Measurements from ENCODE around the gene TOR4A. TPM values are rescaled to one million over a fixed set of nuclear protein-coding genes. Genes with fewer than 3 reads are reported as not detected.

The TOR4A gene
- total RNA-seq, 1 donor from 2014 or later: 61.6 TPM

DNA sequence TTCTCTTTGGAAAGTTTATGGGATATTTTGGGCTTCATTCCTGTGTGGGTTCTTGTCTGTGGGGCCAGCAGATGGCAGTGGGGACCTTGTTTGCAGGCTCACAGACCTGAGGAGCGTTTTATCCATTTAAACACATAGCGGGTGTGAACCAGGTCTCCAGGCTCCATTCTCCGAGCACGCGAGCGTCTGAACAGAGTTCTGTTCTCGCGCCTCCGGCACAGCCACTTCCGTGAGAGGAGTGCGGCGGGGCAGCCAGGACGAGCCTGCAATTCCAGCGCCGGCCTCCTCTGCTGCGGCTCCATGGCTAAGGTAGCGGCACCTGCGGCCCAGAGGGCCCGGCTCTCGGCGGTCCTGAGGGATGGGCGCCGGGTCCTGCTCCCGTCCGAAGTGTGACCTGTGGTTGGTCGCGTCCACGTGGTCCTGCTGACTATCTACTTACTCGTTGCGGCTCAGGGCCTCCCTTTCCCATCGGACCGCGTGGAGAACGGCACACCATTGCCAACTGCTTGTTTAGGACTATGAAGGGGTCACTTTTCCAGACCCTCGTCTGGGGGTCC, 17.2 kb downstream of the TOR4A start:
- DNase-seq (ENCODE audit: low spot score): no peak

GRCh38 chr9:137295238-137295811, 17.8 kb downstream of the TOR4A start:
- DNase-seq (ENCODE audit: low spot score): no peak

DNA sequence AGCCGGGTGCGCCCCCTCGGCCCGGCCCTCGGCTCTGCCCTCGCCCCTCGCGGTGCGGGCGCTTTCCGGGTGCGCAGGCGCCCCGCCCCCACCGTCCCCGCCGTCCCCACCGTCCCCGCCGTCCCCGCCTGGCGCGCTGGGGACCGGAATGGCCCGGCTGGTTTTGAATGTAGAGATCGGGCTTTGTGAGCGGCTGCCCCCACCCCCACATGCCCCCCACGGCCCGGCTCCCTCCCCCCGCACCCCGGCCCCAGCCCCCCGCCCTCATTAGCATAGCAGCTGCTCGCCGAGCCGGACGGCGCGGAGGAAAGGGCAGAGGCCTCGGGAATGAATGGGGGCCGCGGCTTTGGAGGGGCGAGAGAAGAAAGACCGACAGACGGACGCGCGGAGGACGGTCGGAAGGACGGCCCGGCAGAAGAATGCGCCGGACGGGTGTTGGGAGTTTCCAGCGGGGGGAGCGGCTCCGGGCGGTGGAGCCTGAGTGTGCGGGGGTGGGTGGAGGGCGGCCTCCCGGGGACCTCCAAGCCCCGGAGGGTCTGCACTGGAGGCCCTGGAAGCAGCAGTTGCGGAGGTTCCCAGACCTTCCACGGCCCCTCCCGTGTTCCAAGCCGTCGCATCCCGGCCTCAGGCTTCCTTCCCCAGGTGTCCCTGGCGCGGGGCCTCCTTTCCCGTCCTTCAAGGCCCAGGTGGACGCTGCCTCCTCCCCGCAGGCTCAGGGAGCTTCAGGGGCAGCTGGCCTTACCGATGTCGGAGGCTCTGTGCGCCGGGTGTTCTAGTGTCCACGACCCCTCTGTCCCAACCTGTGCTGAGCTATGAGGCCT, 18.5 kb downstream of the TOR4A start:
- DNase-seq (ENCODE audit: low spot score): no peak

DNA sequence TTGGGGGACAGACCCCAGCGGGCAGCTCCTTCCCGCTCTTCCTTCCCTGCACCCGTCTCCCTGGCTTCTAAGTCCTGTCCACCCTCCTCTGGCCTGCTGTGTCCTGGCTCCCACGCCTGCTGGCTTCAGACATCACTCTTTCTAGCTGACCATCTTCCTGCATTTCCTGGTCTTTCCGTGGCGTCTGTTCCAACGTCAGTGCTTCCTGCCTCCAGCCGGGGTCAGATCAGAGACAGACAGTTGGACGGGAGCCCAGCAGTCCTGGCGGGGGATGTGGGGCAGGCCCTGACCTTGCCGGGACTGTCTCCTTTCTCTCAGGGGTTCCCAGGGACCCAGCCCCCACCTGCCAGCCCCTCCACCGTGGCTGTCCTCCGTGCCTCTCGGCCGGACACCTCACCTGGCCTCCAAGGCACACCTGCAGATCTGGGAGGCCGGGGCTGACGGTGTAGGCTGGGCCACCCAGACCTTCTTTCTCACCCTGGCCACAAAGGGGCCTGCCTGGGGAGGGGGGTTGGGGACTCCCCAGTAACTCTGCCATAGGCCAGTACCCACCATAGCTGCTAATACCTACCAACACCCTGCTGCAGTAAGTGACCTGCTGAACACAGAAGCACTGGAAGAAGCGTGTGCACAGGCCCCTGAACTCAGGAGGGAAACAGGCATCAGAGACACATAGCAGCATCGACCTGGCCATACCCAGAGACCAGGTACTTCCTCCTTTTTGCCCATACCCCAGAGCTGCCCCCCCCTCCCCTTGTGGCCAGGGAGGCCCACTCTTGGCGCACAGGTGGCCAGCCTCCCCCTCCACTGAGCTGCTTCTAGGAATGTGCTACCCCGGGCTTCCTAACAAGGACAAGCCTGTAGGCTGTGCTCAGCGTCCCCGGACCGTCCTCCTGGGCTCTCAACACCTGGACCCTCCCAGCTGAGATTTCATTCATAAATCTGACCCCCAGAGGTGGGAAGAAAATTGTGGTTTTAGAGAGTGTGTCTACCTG, 19.4 kb downstream of the TOR4A start:
- DNase-seq (ENCODE audit: low spot score): peak; percentile 70

- no peak for DNase-seq (ENCODE audit: low spot score)
Measured at GRCh38 chr9:137297966-137298365, 20.4 kb downstream of the TOR4A start.

- DNase-seq (ENCODE audit: low spot score): no peak
Measured at GRCh38 chr9:137298401-137299202, 21.1 kb downstream of the TOR4A start.

- no peak for DNase-seq (ENCODE audit: low spot score)
Measured at GRCh38 chr9:137299203-137299565, 21.7 kb downstream of the TOR4A start.

DNA sequence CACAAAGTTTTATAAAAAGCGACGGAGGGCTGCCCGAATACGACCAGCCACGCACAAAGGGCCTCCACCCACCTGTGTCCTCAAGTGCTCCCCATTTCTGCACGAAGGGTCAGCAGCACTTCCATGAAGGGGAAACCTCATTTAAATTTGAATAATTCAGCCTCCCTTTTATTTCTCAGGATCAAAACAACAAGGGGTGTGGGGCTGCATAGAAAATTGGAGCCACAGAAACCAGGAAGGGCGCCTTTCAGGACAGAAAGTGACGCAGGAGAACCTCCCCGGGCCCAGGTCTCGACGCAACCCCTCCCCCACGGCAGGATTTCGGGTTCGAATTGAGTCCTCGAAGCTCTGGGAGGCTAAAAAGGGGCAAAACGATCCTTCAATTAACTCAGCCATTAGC, 22.4 kb downstream of the TOR4A start:
- no peak for DNase-seq (ENCODE audit: low spot score)

DNA sequence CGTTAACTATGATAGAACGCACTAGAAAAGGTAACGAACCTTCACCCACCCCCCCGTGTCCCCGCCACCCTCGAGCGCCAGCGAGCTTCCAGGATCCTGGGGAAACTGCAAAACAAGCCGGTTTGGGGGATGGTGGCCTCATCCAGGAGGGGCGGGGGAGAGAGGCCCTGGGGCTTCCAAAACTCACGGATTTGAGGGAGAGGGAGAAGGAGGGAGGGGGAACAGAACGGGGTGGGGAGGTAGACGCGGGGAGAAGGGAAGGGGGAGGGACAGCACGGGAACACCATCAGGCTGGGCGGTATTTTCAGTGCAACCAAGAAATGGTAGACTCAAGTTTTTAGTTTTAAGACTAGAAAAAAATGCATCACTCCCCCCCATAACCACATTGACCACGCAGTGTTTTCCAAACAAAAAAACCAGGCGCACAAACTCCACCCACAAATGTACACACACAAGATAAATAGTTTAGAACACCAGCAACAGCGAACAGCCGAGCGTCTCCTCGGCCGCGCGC, 23.1 kb downstream of the TOR4A start:
- DNase-seq (ENCODE audit: low spot score): no peak

GRCh38 chr9:137301081-137301947, 23.8 kb downstream of the TOR4A start:
- DNase-seq (ENCODE audit: low spot score): no peak

- DNase-seq (ENCODE audit: low spot score): peak; percentile 93
Measured at GRCh38 chr9:137302118-137302448, 24.6 kb downstream of the TOR4A start, which contains the start of gene NRARP. TSS of gene NRARP (minus strand) at chr9:137302271. CDS start at chr9:137301928, 343 bp downstream.

- DNase-seq (ENCODE audit: low spot score): no peak
Measured at GRCh38 chr9:137302449-137303150, 25.1 kb downstream of the TOR4A start.

DNA sequence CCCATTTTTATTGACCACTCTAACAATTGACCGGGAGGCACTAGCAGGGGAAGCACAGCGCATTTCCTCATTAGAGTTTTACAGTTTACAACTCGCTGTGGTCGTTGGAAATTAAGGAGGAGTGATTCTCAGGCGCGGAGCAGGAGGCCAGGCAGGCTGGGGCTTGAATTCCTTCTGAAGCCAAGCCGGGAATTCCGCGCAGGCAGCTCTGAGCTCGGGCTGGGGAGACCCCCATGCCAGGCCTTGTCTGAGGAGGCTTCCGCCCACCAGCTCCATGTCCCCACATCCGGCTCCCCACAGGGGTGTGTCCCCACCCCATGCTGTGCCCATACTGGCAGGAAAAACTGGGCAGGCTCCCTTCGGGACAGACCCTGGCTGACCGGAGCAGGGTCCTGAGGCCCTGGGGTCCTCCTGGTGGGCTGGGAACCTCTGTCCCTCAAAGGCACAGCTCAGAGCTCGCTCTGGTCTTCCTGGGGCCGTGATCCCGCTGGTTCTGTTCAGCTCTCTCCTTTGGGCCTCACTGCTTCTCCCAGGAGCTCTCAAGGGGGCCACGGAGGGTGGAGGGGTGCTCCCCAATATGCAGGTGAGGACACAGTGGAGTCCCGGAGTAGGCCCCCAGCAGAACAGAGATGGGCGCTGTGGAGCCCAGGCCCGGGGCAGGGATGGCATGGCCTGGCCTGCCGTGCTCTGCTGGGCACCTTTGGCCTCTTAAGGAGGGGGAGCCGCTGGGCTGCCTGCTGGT, 25.8 kb downstream of the TOR4A start:
- no peak for DNase-seq (ENCODE audit: low spot score)

DNA sequence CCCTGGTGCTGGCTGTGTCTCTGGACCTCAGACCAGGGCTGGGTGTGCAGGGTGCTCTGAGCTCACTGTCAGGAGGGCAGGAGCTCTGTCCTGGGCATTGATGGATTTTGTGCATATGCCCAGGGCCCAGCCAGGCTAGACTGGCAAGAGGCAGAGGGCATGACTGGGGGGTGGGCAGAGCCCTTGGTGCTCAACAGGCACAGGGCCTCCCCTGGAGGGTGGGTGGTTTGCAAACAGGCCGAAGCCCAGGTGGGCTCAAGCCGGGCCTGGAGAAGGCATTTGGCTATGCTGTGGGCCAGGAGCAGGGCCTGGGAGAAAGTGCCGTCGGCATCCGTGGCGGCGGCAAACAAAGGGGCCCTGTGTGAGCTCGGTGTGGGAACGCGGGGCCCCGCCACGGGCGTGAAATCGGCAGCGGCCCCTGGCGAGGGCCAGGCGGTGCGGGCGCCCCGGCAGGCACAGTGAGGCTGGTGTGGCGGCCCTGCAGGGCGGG, 26.4 kb downstream of the TOR4A start:
- DNase-seq (ENCODE audit: low spot score): no peak

GRCh38 chr9:137304383-137305059, 27.0 kb downstream of the TOR4A start:
- no peak for DNase-seq (ENCODE audit: low spot score)

- DNase-seq (ENCODE audit: low spot score): no peak
Measured at GRCh38 chr9:137305060-137305797, 27.7 kb downstream of the TOR4A start.

DNA sequence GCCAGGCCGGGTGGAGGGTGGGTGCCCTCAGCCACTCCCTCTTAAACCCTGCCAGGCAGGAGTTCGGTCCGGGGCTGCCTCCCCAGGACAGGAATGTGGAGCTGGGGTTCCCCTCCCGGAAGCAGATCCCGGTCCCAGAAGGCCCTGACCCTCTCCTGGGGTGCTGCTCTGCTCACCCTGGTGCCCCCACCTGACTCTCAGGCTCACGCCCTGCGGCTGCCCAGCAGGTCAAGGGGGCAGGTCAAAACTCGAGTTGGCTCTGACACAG, 28.2 kb downstream of the TOR4A start:
- no peak for DNase-seq (ENCODE audit: low spot score)

All from mucosa of gallbladder (tissue), 1 donor.